Glomerular endothelial cell (primary cell): Measurements from ENCODE around the gene EVC. TPM values are rescaled to one million over a fixed set of nuclear protein-coding genes. Genes with fewer than 3 reads are reported as not detected.
"Not testable (repeated sequence)": the region's sequence is repeated elsewhere in the genome, so short reads cannot be mapped to it uniquely, and the experiment has no call there.

ENCODE experiments used
- DNase-seq: peaks from one replicate; pipeline ENCODE4 v3.0.0-alpha.2; 2011; ENCODE audit warnings: low read depth, low spot score; ENCODE audit errors: extremely low read depth
- total RNA-seq: library from RNA; depleted of rRNA; stranded (reverse); fragments of >200 nt; gene quantifications from 2 replicates; pipeline ENCODE4 v1.2.3, GENCODE V29; 2015

EVC gene
- total RNA-seq, 1 donor from 2014 or later: 52.8 TPM

GRCh38 chr4:5836943-5837342, 125.9 kb downstream of the EVC start:
- DNase-seq: no peak

- DNase-seq: not testable (repeated sequence)
Observed at GRCh38 chr4:5837483-5837882, 126.5 kb downstream of the EVC start.

GRCh38 chr4:5839332-5839731, 128.3 kb downstream of the EVC start:
- no peak for DNase-seq

- no peak for DNase-seq
Observed at GRCh38 chr4:5839751-5840674, 129.0 kb downstream of the EVC start.

DNA sequence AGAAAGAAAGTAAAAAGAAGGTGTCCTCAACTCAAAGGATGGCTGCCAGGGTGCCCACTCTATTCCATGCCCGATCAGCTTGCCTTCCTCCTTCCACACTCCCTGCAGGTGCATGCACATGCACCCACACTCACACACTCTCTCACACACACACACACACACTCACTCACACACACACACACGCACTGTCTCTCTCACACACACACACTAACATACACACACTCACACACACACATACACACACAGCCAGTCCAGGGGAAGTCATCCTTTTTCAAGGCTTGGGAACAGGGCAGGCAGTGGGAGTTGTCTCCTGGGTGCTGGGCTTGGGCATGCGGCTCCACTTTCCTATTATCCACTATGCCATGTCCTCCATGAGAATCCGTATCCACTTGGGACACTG, 131.5 kb downstream of the EVC start:
- DNase-seq: no peak

DNA sequence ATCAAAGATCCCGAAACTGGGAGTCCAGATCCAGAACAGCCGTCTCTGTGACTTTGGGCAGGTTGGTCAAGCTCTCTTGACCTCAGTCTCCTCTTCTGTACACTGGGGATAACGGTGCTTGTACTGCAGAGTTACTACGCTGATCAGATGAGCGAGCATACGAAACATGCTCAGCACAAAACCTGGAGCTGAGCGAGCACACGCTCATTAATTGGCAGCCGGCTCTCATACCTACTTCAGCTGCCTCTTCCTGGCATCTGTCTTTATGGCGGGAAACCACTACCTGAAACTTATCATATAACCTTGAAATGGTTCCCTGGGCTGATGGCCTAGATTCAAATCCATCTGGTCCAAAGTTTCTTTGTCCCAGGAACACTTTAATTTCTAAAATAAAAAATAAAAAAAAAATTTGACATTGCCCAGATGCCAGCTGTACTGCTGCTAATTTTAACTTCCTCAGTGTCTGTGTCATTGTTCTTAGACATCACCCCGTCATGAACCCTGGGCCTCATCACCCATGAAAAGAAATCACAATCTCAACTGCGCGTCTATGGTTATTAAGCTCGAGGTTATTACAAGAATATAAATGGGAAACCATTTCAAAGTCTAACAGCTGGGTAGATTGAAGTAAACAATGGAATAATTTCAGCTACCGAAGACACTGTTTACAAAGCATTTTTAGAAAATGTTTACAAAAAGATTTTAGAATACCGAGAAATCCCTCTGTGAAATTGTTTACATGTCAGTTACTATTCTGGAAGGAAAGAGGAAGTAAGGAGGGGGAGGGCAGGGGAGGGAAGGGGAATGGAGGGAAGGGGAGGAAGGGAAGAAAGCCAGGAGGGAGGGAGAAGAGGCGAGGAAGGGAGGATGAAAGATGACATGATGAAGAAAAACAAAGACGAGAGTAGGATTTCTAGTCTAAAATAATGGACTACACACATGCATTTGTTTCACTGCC, 132.9 kb downstream of the EVC start:
- DNase-seq: no peak

- DNase-seq: no peak
Observed at GRCh38 chr4:5845035-5845905, 134.3 kb downstream of the EVC start.

DNA sequence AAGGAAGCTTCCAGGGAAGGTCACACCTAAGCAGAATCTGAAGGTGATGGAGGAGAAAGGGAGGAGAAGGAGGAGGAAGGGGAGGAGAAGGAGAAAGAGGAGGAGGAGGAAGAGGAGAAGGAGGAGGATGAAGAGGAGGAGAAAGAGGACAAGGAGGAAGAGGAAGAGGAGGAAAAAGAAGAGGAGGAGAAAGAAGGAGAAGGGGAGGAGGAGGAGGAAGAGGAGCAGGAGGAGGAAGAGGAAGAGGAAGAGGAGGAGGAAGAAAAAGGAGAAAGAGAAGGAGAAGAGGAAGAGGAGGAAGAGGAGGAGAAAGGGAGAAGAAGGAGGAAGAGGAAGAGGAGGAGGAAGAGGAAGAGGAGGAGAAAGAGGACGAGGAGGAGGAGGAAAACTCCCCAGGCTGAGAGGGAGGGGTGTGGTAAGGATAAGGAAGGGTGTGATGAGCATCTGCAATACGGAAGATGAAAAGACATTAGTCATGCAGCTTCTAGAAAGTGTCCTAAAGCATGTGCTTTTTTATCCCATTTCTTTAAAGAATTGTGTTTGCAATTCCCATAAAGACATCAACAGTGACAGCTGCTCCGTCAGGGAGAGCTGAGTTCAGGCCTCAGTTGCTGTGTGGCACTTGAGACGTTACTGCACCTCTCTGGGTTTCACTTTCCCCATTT, 140.8 kb downstream of the EVC start:
- DNase-seq: no peak

GRCh38 chr4:5852523-5853202, 141.7 kb downstream of the EVC start:
- no peak for DNase-seq

GRCh38 chr4:5854929-5855328, 143.9 kb downstream of the EVC start:
- no peak for DNase-seq

- DNase-seq: not testable (repeated sequence)
Observed at GRCh38 chr4:5856362-5856761, 145.4 kb downstream of the EVC start.

DNA sequence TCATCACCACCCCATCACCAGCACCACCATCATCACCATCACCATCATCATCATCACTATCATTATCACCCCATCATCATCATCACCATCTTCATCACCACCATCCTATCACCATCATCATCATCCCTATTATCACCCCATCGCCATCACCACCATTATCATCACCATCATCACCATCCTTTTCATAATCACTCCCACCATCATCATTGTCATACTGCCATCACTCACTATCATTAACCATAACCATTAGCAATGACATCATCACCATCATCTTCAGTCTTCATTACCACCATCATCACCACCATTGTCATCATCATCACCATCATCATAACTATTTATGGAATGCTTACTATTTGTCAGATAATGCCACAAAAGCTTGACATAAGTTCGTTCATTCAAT, 146.2 kb downstream of the EVC start:
- DNase-seq: no peak

- DNase-seq: no peak
Observed at GRCh38 chr4:5858020-5858769, 147.2 kb downstream of the EVC start.

GRCh38 chr4:5863461-5864113, 152.6 kb downstream of the EVC start:
- DNase-seq: peak; percentile 80
